PC-9 (cell line): ENCODE measurements around the gene MISP.

Experiments
- CTCF ChIP-seq: fragments of 200-600 bp; sonication (generic); conservative IDR thresholded peaks from 2 replicates; pipeline ENCODE4 v1.6.1; 2017; ENCODE audit warnings: mixed run types, antibody characterized with exemption, mild to moderate bottlenecking, moderate library complexity
- EZH2 ChIP-seq: fragments of 200-600 bp; sonication (generic); IDR thresholded peaks from 2 replicates; pipeline ENCODE4 v1.8.0; 2017; ENCODE audit warnings: antibody characterized with exemption, low read depth

- no peak for TF ChIP-seq CTCF
- TF ChIP-seq EZH2: no peak
Measured at GRCh38 chr19:801861-802497, 51.1 kb downstream of the MISP start.
